Measurements from ENCODE around the gene DCAF15.
A peak's percentile ranks its signal among the peaks of the same experiment; 100 is the strongest.

DCAF15 gene

DNA sequence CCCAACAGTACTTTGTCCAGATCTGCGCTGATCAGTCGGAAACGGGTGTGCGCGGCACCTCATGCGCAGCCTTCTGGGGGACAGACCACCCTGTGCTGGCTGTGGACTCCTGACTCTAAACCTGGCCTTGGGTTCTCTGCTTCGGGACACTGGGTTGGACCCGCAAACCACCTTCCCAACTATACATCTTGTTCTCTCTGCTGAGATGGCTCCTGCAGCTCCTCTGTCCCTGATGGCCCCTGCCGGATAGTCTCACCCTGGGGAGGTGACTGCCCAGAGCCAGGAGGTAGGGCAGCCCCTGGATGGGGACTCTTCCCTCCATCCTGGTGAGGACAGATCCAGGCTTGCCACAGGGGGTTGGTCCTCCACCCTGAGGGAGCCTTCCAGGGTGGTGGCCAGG, 30.5 kb downstream of the DCAF15 start:
- Histone ChIP-seq H2AFZ (ENCODE audit: low read depth, low read length) (no peak overlapping the region), H3K36me3 (ENCODE audit: control insufficient read depth in 1 of 2, insufficient read depth in 2 of 2, low read depth in 1 of 2, low read length in 2 of 2) (peaks cover 6 to 43% of the 10 kb centered on the region in 2 experiments), H3K27me3 (ENCODE audit: control insufficient read depth in 1 of 2, insufficient read depth in 1 of 2, low read length in 2 of 2) (peaks cover 0 to 8% of the 10 kb centered on the region in 2 experiments), H3K9me3 (ENCODE audit: control insufficient read depth, low read length) (no peaks in the 10 kb centered on the region), H4K91ac (ENCODE audit: low read length) (no peak overlapping the region), H2BK15ac (ENCODE audit: low read depth, poor library complexity, severe bottlenecking) (no peak overlapping the region), H2AK5ac (ENCODE audit: low read length, severe bottlenecking) (no peak overlapping the region), H3K4me2 (ENCODE audit: low read length, poor library complexity, severe bottlenecking) (no peak overlapping the region), H3K23ac (ENCODE audit: low read length in 2 of 2) (no peak overlapping the region), H3K27ac (ENCODE audit: low read length, poor library complexity, severe bottlenecking) (no peak overlapping the region), H2BK12ac (ENCODE audit: low read length in 2 of 2) (no peak overlapping the region), H3K79me1 (replicated peaks; ENCODE audit: low read length, poor library complexity, severe bottlenecking) (peaks cover 2% of the 10 kb centered on the region), H2BK120ac (ENCODE audit: low read depth, low read length) (no peak overlapping the region), H3K9ac (ENCODE audit: low read length) (no peak overlapping the region), H3K14ac (ENCODE audit: low read length in 2 of 2) (no peak overlapping the region), H3K4me1 (ENCODE audit: control insufficient read depth, insufficient read depth, low read depth, low read length) (peaks cover 40% of the 10 kb centered on the region), H3K4me3 (ENCODE audit: insufficient read depth in 1 of 2, low read depth in 1 of 2, low read length in 2 of 2) (no peak overlapping the region), H3K4ac (ENCODE audit: low read depth in 1 of 2, low read length in 2 of 2) (no peak overlapping the region), H3K18ac (ENCODE audit: low read depth in 1 of 2, low read length in 2 of 2) (no peak overlapping the region), H2BK5ac (ENCODE audit: low read depth, low read length, poor library complexity, severe bottlenecking) (no peak overlapping the region), H4K8ac (ENCODE audit: low read length) (no peak overlapping the region)
- DNase-seq: no peak
- WGBS: 97% methylated on average over 9 of the region's 9 CpGs

DNA sequence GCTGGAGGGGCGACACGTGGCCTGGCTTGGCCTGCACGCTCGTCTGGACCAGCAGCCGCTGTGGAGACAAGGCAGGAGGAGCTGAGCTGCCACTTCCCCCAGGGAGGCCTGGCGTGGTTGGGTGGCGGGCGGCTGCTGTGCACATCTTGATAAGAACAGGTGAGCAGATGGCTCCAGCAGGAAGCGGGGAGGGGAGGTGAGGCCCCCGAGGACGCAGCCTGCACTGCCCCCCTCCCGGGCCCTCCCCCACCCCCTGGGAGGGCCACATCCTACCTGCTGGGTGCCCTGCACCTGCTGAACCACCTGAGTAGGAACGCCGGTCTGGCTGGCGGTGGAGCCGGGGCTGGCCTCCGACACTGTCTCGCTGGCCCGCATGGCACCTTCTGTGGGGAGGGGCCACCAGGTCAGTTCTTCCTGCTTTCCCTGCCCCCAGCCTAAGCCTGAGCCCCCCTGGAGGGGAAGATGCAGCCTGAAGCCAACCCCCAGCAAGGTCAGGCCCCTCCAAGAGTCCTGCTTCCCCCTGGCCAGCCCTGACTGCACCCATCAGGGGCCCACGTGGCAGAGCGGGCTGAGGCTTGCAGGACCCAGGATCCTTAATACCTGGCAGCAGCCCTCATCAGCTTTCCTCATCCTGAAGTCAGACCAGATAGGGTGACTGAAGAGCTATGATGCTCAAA, 31.0 kb downstream of the DCAF15 start:
- H3K9me3 ChIP-seq (ENCODE audit: control insufficient read depth, low read length): no peaks in the 10 kb centered on the region
- no peak for DNase-seq
- H3K9ac ChIP-seq (ENCODE audit: low read length): no peak overlapping the region
- no peak overlapping the region for H3K23ac ChIP-seq (ENCODE audit: low read length in 2 of 2)
- 94% methylated on average over 20 of the region's 21 CpGs for WGBS
- H3K4me1 ChIP-seq (ENCODE audit: control insufficient read depth, insufficient read depth, low read depth, low read length): peaks cover 37% of the 10 kb centered on the region
- no peak overlapping the region for H2BK12ac ChIP-seq (ENCODE audit: low read length in 2 of 2)
- H3K4me2 ChIP-seq (ENCODE audit: low read length, poor library complexity, severe bottlenecking): no peak overlapping the region
- no peak overlapping the region for H4K8ac ChIP-seq (ENCODE audit: low read length)
- H2AK5ac ChIP-seq (ENCODE audit: low read length, severe bottlenecking): no peak overlapping the region
- no peak overlapping the region for H2BK15ac ChIP-seq (ENCODE audit: low read depth, poor library complexity, severe bottlenecking)
- no peak overlapping the region for H3K4me3 ChIP-seq (ENCODE audit: insufficient read depth in 1 of 2, low read depth in 1 of 2, low read length in 2 of 2)
- H3K4ac ChIP-seq (ENCODE audit: low read depth in 1 of 2, low read length in 2 of 2): no peak overlapping the region
- H3K79me1 ChIP-seq (replicated peaks; ENCODE audit: low read length, poor library complexity, severe bottlenecking): peaks cover 5% of the 10 kb centered on the region
- no peak overlapping the region for H3K18ac ChIP-seq (ENCODE audit: low read depth in 1 of 2, low read length in 2 of 2)
- no peak overlapping the region for H4K91ac ChIP-seq (ENCODE audit: low read length)
- H3K36me3 ChIP-seq (ENCODE audit: control insufficient read depth in 1 of 2, insufficient read depth in 2 of 2, low read depth in 1 of 2, low read length in 2 of 2): peaks cover 6 to 43% of the 10 kb centered on the region in 2 experiments
- no peak overlapping the region for H2BK5ac ChIP-seq (ENCODE audit: low read depth, low read length, poor library complexity, severe bottlenecking)
- H3K27me3 ChIP-seq (ENCODE audit: control insufficient read depth in 1 of 2, insufficient read depth in 1 of 2, low read length in 2 of 2): peaks cover 0 to 8% of the 10 kb centered on the region in 2 experiments
- H3K14ac ChIP-seq (ENCODE audit: low read length in 2 of 2): no peak overlapping the region
- H2BK120ac ChIP-seq (ENCODE audit: low read depth, low read length): no peak overlapping the region
- no peak overlapping the region for H3K27ac ChIP-seq (ENCODE audit: low read length, poor library complexity, severe bottlenecking)
- H2AFZ ChIP-seq (ENCODE audit: low read depth, low read length): no peak overlapping the region

DNA sequence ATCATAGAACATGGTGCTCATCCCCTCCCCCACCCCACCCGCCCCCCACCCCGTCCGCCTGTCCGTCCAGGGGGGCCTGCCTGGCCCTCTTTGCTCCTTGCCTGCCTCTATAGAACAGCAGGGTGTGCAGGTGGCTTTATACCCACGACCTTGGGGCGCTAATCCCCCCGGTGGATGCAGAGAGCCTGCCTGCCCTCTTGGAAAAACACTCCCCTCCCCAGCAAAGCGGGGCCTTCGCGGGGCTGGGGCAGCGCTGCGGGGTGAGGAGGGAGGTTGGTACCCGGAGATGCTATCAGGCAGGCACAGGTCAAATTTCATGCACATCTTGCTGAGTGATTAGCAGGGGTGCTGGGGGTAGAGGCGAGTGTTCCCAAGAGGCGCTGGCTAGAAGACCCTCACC, 31.9 kb downstream of the DCAF15 start:
- Histone ChIP-seq H3K4me3 (ENCODE audit: insufficient read depth in 1 of 2, low read depth in 1 of 2, low read length in 2 of 2) (no peak overlapping the region), H3K4me2 (ENCODE audit: low read length, poor library complexity, severe bottlenecking) (no peak overlapping the region), H3K4me1 (ENCODE audit: control insufficient read depth, insufficient read depth, low read depth, low read length) (peaks cover 32% of the 10 kb centered on the region), H3K27ac (ENCODE audit: low read length, poor library complexity, severe bottlenecking) (no peak overlapping the region), H3K9ac (ENCODE audit: low read length) (no peak overlapping the region), H2BK12ac (ENCODE audit: low read length in 2 of 2) (no peak overlapping the region), H2BK15ac (ENCODE audit: low read depth, poor library complexity, severe bottlenecking) (no peak overlapping the region), H2AK5ac (ENCODE audit: low read length, severe bottlenecking) (no peak overlapping the region), H2BK5ac (ENCODE audit: low read depth, low read length, poor library complexity, severe bottlenecking) (no peak overlapping the region), H3K14ac (ENCODE audit: low read length in 2 of 2) (no peak overlapping the region), H3K4ac (ENCODE audit: low read depth in 1 of 2, low read length in 2 of 2) (no peak overlapping the region), H4K8ac (ENCODE audit: low read length) (no peak overlapping the region), H3K36me3 (ENCODE audit: control insufficient read depth in 1 of 2, insufficient read depth in 2 of 2, low read depth in 1 of 2, low read length in 2 of 2) (peaks cover 6 to 51% of the 10 kb centered on the region in 2 experiments), H4K91ac (ENCODE audit: low read length) (no peak overlapping the region), H2BK120ac (ENCODE audit: low read depth, low read length) (no peak overlapping the region), H3K23ac (ENCODE audit: low read length in 2 of 2) (no peak overlapping the region), H3K27me3 (ENCODE audit: control insufficient read depth in 1 of 2, insufficient read depth in 1 of 2, low read length in 2 of 2) (peaks cover 0 to 5% of the 10 kb centered on the region in 2 experiments), H2AFZ (ENCODE audit: low read depth, low read length) (no peak overlapping the region), H3K18ac (ENCODE audit: low read depth in 1 of 2, low read length in 2 of 2) (no peak overlapping the region), H3K9me3 (ENCODE audit: control insufficient read depth, low read length) (no peaks in the 10 kb centered on the region), H3K79me1 (replicated peaks; ENCODE audit: low read length, poor library complexity, severe bottlenecking) (peaks cover 11% of the 10 kb centered on the region)
- WGBS: 81% methylated on average over 9 of the region's 15 CpGs
- DNase-seq: no peak

DNA sequence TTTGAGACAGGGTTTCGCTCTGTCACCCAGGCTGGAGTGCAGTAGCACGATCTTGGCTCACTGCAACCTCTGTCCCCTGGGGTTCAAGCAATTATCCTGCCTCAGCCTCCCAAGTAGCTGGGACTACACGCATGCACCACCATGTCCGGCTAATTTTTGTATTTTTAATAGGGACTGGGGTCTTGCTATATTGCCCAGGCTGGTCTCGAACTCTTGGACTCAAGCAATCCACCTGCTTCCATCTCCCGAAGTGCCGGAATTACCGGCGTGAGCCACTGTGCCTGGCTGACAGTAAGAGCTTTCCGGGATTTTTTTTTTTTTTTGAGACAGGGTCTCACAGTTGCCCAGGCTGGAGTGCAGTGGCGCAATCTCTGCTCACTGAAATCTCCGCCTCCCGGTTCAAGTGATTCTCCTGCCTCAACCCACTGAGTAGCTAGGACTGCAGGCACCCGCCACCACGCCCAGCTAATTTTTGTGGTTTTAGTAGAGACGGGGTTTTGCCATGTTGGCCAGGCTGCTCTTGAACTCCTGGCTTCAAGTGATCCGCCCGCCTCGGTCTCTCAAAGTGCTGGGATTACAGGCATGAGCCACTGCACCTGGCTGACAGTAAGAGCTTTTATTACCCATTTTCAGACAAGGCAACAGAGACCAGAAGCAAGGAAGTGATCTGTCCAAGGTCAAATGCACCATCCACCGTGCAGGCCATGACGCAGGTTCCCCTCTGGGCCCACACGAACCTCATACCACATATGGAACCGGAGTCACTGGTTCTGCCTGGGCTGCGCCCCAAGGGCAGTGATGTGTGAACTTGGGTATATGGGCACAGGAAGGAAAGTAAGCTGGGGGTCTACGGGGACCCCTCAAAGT, 32.8 kb downstream of the DCAF15 start:
- Histone ChIP-seq H3K27ac (ENCODE audit: low read length, poor library complexity, severe bottlenecking) (peak overlapping the region; percentile 77), H3K36me3 (ENCODE audit: control insufficient read depth in 1 of 2, insufficient read depth in 2 of 2, low read depth in 1 of 2, low read length in 2 of 2) (peaks cover 6 to 55% of the 10 kb centered on the region in 2 experiments), H3K4me3 (ENCODE audit: insufficient read depth in 1 of 2, low read depth in 1 of 2, low read length in 2 of 2) (no peak overlapping the region), H3K4me1 (ENCODE audit: control insufficient read depth, insufficient read depth, low read depth, low read length) (peaks cover 32% of the 10 kb centered on the region), H3K4me2 (ENCODE audit: low read length, poor library complexity, severe bottlenecking) (no peak overlapping the region), H4K91ac (ENCODE audit: low read length) (no peak overlapping the region), H3K4ac (ENCODE audit: low read depth in 1 of 2, low read length in 2 of 2) (no peak overlapping the region), H3K79me1 (replicated peaks; ENCODE audit: low read length, poor library complexity, severe bottlenecking) (peaks cover 18% of the 10 kb centered on the region), H3K9me3 (ENCODE audit: control insufficient read depth, low read length) (no peaks in the 10 kb centered on the region), H2AK5ac (ENCODE audit: low read length, severe bottlenecking) (peak overlapping the region; percentile 62), H3K27me3 (ENCODE audit: control insufficient read depth in 1 of 2, insufficient read depth in 1 of 2, low read length in 2 of 2) (no peaks in the 10 kb centered on the region), H3K18ac (ENCODE audit: low read depth in 1 of 2, low read length in 2 of 2) (no peak overlapping the region), H2BK5ac (ENCODE audit: low read depth, low read length, poor library complexity, severe bottlenecking) (no peak overlapping the region), H2AFZ (ENCODE audit: low read depth, low read length) (no peak overlapping the region), H3K14ac (ENCODE audit: low read length in 2 of 2) (no peak overlapping the region), H2BK12ac (ENCODE audit: low read length in 2 of 2) (peak overlapping the region in 1 of 2 experiments; percentile 65), H2BK15ac (ENCODE audit: low read depth, poor library complexity, severe bottlenecking) (no peak overlapping the region), H3K9ac (ENCODE audit: low read length) (no peak overlapping the region), H3K23ac (ENCODE audit: low read length in 2 of 2) (no peak overlapping the region), H2BK120ac (ENCODE audit: low read depth, low read length) (no peak overlapping the region), H4K8ac (ENCODE audit: low read length) (no peak overlapping the region)
- no peak for DNase-seq
- WGBS: 93% methylated on average over 25 of the region's 25 CpGs

Measured in mesenchymal stem cell (in vitro differentiated cells and primary cell).